Transverse colon (tissue), 3 donors: ENCODE data around the gene LIMS1.

Source experiments
- EP300 ChIP-seq: sonication (generic); formaldehyde crosslinking; IDR thresholded peaks from one replicate; pipeline ENCODE4 v1.6.1; 2017; ENCODE audit warnings: antibody characterized with exemption, low read depth
- POLR2A ChIP-seq: fragments of 450-650 bp; IDR thresholded peaks from one replicate; pipeline ENCODE4 v1.6.1; 2016; ENCODE audit warnings: antibody characterized with exemption, mild to moderate bottlenecking, moderate library complexity
- TF ChIP-seq, protein P1 (sequence below), 5 experiments: fragments of 200-600 bp in 3 of 5; fragments of 450-650 bp in 2 of 5; sonication (generic) in 3 of 5; IDR thresholded peaks; 1 replicate in 2 of 5; 2 replicates in 3 of 5; pipeline ENCODE4 v1.5.1; 2016 to 2017; ENCODE audit warnings: antibody characterized with exemption in 5 of 5, inconsistent platforms in 3 of 5, mild to moderate bottlenecking in 2 of 5, moderate library complexity in 1 of 5

DNA sequence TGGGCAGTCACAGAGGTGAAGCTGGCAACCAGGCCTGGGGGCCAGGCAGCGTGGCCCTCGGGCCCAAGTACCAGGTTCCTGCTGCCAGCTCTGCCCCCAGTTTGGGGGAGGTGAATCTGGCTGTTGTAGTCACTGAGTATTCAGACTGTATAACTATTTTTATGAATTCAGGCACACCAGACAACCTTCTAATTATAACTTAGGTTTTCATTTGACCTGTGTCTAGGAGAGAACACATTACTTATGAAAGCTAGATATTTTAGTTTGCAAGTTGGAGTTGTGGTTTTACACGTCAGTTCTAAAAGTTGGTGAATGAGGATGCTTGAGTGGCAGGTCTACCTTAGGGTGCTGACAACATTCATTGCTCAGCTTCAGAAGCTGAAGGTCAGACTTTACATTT, 71.7 kb downstream of the LIMS1 start:
- TF ChIP-seq EP300 = no peak
- TF ChIP-seq, protein P1, sequence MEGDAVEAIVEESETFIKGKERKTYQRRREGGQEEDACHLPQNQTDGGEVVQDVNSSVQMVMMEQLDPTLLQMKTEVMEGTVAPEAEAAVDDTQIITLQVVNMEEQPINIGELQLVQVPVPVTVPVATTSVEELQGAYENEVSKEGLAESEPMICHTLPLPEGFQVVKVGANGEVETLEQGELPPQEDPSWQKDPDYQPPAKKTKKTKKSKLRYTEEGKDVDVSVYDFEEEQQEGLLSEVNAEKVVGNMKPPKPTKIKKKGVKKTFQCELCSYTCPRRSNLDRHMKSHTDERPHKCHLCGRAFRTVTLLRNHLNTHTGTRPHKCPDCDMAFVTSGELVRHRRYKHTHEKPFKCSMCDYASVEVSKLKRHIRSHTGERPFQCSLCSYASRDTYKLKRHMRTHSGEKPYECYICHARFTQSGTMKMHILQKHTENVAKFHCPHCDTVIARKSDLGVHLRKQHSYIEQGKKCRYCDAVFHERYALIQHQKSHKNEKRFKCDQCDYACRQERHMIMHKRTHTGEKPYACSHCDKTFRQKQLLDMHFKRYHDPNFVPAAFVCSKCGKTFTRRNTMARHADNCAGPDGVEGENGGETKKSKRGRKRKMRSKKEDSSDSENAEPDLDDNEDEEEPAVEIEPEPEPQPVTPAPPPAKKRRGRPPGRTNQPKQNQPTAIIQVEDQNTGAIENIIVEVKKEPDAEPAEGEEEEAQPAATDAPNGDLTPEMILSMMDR (IDR thresholded peaks at IDR 0.05) = no peak
- TF ChIP-seq POLR2A = no peak
